ENCODE measurements around the gene LIX1L.

Gene LIX1L

DNA sequence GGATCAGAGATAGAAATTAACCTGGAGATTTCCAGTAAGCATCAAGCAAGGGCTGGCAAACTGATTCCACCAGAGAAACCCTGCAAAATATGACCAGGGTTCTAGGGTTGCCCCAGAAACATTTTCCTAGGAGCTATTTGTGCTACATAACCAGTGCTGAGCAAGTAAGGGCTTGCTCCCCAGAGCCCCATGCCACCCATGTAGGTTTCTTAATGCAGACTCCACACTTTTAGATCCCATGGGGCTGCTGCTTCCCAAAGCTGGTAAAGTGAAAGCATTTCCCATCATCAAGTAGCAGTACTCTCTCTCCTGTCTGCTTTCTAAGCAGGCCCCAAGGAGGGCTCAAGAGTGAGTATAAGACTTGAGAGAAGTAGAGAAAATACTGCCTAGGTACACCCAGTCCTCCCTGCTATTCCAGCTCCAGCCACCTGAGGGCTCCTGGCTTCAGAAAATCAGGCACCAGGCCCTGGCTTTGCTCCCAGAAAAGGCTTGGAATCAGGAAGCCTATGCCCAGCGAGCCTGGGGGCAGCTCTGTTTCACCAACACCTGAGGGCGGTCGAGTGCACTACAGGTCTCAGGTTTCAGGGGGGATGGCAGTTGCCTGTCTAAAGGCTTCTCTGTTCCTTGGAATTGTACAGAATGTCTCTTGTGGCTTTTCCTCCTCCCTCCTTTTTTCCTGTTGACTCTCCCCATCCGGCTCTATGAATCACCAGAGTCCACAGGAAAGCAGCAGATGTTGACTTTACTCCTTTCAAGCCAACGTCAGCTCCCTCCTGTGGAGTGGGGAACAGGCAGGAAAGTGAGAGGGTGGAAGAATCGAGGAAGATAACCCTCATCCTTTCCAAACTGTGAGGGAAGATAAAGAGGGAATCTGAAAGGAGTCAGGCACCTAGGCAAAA lies 66.0 kb downstream of the LIX1L start:
- DNase-seq = peak; percentile 83

DNA sequence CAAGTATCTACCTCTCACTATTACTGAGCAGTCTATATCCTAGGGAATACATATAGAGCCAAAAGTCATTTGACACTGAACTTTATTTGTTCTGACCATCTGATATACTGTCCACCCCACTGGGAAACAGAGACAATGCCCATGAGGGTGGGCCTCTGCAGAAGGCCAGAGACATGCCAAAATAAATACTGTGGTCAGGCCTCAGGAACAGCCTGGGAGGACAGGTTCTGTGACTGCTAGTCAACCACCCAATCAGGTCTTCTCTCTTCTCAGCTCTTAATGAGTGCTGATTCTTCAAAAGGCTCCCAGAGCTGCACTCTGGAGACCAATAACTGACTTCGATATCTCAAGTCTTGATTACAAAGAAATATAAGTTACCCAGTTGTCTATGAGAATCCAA lies 66.7 kb downstream of the LIX1L start:
- no peak for DNase-seq

DNA sequence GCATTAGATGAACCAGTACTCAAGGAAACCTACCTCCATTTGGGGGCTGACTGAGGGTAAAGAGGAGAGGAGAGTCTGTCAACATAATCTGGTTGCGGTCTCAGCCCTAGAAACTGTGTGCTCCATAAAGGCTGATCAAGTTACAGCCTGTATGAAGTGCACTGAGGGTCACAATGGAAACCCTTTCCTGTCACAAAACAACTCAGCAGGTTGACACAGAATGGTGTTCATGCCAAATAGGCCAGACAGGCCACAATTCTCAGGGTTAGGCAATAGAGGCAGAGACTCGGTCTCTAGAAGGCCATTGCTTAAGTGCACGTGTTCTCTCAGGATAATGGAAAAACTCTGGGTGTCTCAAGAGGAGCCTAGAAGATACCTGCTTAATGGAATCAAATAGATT lies 68.1 kb downstream of the LIX1L start:
- DNase-seq = no peak

GRCh38 chr1:145887631-145888030 lies 70.2 kb downstream of the LIX1L start:
- no peak for DNase-seq

DNA sequence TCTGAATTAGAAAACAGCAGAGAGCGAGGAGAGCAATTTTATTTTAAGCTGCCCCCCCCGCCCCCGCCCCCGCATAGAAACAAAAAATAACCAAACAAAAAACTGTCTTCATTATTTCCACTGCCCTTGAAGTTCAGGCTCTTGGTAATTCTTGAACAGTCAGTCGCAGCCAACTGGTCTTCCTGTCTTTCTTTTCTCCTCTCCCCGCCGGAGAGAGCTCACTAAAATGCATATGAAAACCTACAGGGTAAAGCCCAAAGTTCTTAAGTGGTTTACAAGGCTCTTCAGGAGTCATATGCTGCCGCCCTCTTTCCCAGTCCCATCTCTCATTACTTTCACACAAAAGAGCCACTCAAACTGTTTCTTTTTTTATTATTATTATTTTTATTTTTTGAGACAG lies 71.0 kb downstream of the LIX1L start:
- DNase-seq = no peak

GRCh38 chr1:145886390-145886789 lies 71.4 kb downstream of the LIX1L start:
- DNase-seq = no peak

- DNase-seq = peak; percentile 94
These were observed 72.0 kb downstream of the LIX1L start, which contains the start of gene ANKRD35 for GRCh38 chr1:145885738-145886287. ANKRD35 (minus strand) TSS chr1:145885866; CDS start chr1:145885758, 108 bp downstream.

DNA sequence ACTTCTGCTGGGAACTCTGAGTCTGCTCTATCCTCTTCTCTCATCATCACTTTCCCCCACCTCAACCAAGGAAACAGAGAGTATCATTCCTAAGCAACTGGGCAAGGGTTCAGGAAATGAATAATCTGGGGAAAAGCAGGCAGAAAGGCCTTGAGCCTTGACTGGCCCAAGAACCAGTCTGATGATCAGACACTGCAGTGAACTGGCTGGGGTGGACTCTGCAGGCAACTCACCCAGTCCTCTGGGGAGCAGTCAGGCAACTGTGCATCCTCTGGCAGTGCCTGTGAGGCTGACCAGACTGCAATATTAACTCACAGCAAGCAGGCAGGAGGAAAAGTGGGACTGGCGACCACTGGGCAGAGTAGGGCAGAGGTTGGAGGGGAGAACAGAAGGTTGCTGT lies 73.1 kb downstream of the LIX1L start:
- no peak for DNase-seq
